ENCODE measurements around the gene ZNF236.

ZNF236 gene

GRCh38 chr18:77014538-77014937 lies 192.2 kb downstream of the ZNF236 start:
- Histone ChIP-seq H3K9ac (ENCODE audit: low read length) (no peak overlapping the region), H3K4me2 (ENCODE audit: low read length) (no peak overlapping the region), H3K27me3 (ENCODE audit: low read depth, low read length) (no peaks in the 10 kb centered on the region), H3K36me3 (replicated peaks; ENCODE audit: low read depth, low read length) (peaks cover 17% of the 10 kb centered on the region), H3K9me3 (ENCODE audit: insufficient read depth, low read length) (no peaks in the 10 kb centered on the region), H3K4me3 (ENCODE audit: low read length) (no peak overlapping the region), H3K27ac (ENCODE audit: low read length) (no peak overlapping the region), H4K20me1 (ENCODE audit: insufficient read depth, low read length) (peaks cover 37% of the 10 kb centered on the region), H3K4me1 (ENCODE audit: low read length) (no peaks in the 10 kb centered on the region), H3K79me2 (ENCODE audit: low read length) (no peaks in the 10 kb centered on the region), H2AFZ (ENCODE audit: low read depth, low read length) (no peak overlapping the region)
- TF ChIP-seq, protein P1, sequence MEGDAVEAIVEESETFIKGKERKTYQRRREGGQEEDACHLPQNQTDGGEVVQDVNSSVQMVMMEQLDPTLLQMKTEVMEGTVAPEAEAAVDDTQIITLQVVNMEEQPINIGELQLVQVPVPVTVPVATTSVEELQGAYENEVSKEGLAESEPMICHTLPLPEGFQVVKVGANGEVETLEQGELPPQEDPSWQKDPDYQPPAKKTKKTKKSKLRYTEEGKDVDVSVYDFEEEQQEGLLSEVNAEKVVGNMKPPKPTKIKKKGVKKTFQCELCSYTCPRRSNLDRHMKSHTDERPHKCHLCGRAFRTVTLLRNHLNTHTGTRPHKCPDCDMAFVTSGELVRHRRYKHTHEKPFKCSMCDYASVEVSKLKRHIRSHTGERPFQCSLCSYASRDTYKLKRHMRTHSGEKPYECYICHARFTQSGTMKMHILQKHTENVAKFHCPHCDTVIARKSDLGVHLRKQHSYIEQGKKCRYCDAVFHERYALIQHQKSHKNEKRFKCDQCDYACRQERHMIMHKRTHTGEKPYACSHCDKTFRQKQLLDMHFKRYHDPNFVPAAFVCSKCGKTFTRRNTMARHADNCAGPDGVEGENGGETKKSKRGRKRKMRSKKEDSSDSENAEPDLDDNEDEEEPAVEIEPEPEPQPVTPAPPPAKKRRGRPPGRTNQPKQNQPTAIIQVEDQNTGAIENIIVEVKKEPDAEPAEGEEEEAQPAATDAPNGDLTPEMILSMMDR (IDR thresholded peaks at IDR 0.05; ENCODE audit: low read depth, low read length) = no peak
- TF ChIP-seq EZH2phosphoT487 (IDR thresholded peaks at IDR 0.05; ENCODE audit: low read depth) = no peak

DNA sequence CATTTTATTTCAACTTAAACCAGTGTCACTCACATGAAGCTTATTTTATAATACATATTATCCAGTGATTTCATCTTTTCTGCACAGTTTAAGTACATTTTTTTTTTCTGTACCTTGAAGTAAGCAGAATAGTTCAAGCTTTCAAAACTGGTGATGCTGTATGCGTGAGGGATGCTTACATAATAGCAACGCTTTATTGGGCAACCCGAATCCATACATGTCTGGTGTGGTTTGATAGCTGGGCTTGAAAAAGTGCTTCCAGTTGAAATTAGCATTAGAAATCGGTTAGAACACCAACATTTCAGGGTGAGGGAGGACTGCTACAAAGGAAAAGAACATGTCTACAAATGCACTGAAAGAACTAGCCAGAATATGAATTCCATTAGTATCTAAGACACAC lies 192.8 kb downstream of the ZNF236 start:
- Histone ChIP-seq H3K4me3 (ENCODE audit: low read length) (no peak overlapping the region), H3K27me3 (ENCODE audit: low read depth, low read length) (no peaks in the 10 kb centered on the region), H4K20me1 (ENCODE audit: insufficient read depth, low read length) (peaks cover 37% of the 10 kb centered on the region), H3K9ac (ENCODE audit: low read length) (no peak overlapping the region), H3K27ac (ENCODE audit: low read length) (no peak overlapping the region), H3K9me3 (ENCODE audit: insufficient read depth, low read length) (no peaks in the 10 kb centered on the region), H3K4me1 (ENCODE audit: low read length) (no peaks in the 10 kb centered on the region), H3K36me3 (replicated peaks; ENCODE audit: low read depth, low read length) (peaks cover 17% of the 10 kb centered on the region), H2AFZ (ENCODE audit: low read depth, low read length) (no peak overlapping the region), H3K4me2 (ENCODE audit: low read length) (no peak overlapping the region), H3K79me2 (ENCODE audit: low read length) (no peaks in the 10 kb centered on the region)
- TF ChIP-seq, protein P1 (IDR thresholded peaks at IDR 0.05; ENCODE audit: low read depth, low read length) = no peak
- no peak for TF ChIP-seq EZH2phosphoT487 (IDR thresholded peaks at IDR 0.05; ENCODE audit: low read depth)

- Histone ChIP-seq H2AFZ (ENCODE audit: low read depth, low read length) (no peak overlapping the region), H3K4me2 (ENCODE audit: low read length) (no peak overlapping the region), H3K27me3 (ENCODE audit: low read depth, low read length) (no peaks in the 10 kb centered on the region), H3K27ac (ENCODE audit: low read length) (no peak overlapping the region), H3K79me2 (ENCODE audit: low read length) (no peaks in the 10 kb centered on the region), H3K9me3 (ENCODE audit: insufficient read depth, low read length) (no peaks in the 10 kb centered on the region), H4K20me1 (ENCODE audit: insufficient read depth, low read length) (peaks cover 40% of the 10 kb centered on the region), H3K4me3 (ENCODE audit: low read length) (no peak overlapping the region), H3K4me1 (ENCODE audit: low read length) (no peaks in the 10 kb centered on the region), H3K36me3 (replicated peaks; ENCODE audit: low read depth, low read length) (peaks cover 17% of the 10 kb centered on the region), H3K9ac (ENCODE audit: low read length) (no peak overlapping the region)
- TF ChIP-seq EZH2phosphoT487 (IDR thresholded peaks at IDR 0.05; ENCODE audit: low read depth) = no peak
- TF ChIP-seq, protein P1 (IDR thresholded peaks at IDR 0.05; ENCODE audit: low read depth, low read length) = no peak
Measured at GRCh38 chr18:77015771-77016710, 193.7 kb downstream of the ZNF236 start.

DNA sequence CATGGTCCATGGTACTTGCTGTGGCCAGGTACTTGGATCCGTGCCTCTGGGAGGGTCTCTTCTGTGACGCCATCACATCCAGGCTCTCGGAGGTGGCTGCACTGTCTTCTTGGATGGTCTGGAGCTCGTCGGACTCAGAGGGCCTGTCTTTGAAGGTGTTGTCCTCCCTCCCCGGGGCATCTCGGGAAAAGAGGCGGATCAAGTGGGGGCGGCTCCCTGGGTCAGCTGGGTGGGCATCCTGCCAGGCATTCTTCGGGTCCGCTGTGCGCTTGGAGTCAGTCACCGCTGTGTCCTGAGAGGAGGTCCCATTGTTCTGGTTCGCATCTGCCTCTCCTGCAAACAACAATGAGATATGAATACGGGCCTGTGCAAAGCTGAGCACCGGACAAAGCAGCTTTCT lies 194.6 kb downstream of the ZNF236 start:
- H3K79me2 ChIP-seq (ENCODE audit: low read length) = no peaks in the 10 kb centered on the region
- H3K27ac ChIP-seq (ENCODE audit: low read length) = no peak overlapping the region
- H3K4me3 ChIP-seq (ENCODE audit: low read length) = no peak overlapping the region
- no peak overlapping the region for H3K4me2 ChIP-seq (ENCODE audit: low read length)
- H3K4me1 ChIP-seq (ENCODE audit: low read length) = no peaks in the 10 kb centered on the region
- no peaks in the 10 kb centered on the region for H3K27me3 ChIP-seq (ENCODE audit: low read depth, low read length)
- TF ChIP-seq EZH2phosphoT487 (IDR thresholded peaks at IDR 0.05; ENCODE audit: low read depth) = no peak
- TF ChIP-seq, protein P1 (IDR thresholded peaks at IDR 0.05; ENCODE audit: low read depth, low read length) = no peak
- no peak overlapping the region for H3K9ac ChIP-seq (ENCODE audit: low read length)
- no peak overlapping the region for H2AFZ ChIP-seq (ENCODE audit: low read depth, low read length)
- H3K36me3 ChIP-seq (replicated peaks; ENCODE audit: low read depth, low read length) = peaks cover 17% of the 10 kb centered on the region
- H3K9me3 ChIP-seq (ENCODE audit: insufficient read depth, low read length) = no peaks in the 10 kb centered on the region
- H4K20me1 ChIP-seq (ENCODE audit: insufficient read depth, low read length) = peaks cover 39% of the 10 kb centered on the region
